Inflammatory macrophage (primary cell): ENCODE results near the gene MROH7.
A peak's percentile ranks its signal among the peaks of the same experiment; 100 is the strongest.

Experiments used
- DNase-seq, 2 donors: peaks; one replicate each; pipeline ENCODE4 v3.0.0-alpha.2; 2020 to 2022

MROH7 gene

DNA sequence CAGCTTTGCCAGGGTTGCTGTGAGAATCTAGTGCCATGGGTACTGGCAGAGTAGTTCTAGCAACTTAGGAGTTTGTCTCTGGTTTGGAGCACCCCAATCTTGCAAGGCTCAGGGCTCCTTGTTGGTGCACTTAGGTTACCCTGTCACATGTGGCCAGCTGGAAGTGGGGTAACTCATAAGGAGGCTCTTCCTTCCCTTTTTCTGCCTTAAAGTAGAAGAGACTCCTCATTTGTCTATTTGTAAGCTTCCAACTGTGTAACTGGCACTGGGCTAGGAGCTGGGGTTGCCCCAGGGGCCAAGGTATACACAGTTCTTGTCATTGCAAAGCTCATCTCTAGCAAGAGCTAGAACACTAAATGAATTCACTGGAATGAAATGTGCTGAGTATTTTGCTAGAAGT is 10.6 kb downstream of the MROH7 start:
- DNase-seq, result peak; percentile 68 to 76

DNA sequence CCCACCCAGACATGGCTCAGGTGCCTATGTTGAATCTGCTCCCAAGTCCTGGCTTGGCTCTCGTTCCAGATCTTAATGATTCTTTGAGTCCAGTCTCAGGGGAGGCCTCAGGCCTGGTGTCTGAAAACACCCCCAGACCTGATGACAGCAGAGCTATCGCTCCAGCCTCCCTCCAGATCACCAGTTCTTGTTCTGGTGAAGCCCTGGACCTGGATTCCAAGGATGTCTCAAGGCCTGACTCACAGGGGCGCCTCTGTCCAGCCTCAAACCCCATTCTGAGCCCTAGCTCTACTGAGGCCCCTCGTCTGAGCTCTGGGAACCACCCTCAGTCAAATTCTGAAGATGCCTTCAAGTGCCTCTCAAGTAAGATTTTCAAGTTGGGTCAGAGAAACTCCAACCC is 11.4 kb downstream of the MROH7 start:
- DNase-seq, result no peak

DNA sequence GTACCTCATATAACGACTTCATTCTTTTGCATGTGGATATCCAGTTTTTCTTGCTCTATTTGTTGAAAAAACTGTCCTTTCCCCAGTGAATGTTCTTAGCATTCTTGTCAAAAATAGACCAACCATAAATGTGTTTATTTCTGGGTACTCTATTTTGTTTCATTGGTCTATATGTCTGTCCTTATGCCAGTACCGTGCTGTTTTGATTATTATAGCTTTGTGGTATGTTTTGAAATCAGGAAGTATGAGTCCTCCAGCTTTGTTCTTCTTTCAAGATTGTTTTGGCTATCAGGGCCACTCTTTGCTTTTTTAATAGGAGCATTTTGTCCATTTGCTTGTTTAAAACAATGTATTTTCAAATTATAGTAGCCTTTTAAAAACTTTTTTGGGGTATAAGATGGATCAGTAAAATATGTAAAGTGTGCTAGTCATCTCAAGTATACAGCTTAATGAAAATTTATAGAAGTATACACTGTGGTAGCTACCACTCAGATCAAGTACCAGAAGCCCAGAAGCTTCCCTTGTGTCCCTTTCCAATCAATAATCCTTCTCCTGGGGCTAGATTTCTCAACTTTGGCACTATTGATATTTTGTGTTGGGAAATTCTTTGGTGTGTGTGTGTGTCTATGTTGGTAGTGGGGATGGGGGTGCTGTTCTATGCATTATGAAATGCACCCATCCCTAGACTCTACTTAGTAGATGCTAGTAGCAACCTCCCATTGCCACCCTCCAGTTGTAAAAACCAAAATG is 16.8 kb downstream of the MROH7 start:
- DNase-seq, result no peak

DNA sequence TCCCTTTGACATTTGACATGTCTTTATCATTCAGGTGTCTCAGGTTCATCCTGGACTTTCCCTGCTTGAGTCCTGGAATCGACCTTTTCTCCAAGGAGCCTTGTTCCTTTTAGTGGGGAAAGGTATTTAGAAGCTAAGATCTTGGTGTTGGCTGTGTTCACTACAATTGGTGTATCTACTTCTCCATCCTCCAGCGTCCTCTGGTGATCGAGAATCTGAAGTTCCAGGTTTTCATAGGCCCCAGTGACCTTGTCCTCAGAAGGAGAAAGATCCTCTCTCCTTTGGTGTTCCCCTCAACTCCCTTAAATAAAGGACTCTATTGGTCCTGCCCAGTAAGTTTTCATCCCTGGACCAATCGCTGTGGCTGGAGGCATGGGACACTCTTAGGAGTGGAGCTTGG is 22.1 kb downstream of the MROH7 start:
- DNase-seq, result no peak

DNA sequence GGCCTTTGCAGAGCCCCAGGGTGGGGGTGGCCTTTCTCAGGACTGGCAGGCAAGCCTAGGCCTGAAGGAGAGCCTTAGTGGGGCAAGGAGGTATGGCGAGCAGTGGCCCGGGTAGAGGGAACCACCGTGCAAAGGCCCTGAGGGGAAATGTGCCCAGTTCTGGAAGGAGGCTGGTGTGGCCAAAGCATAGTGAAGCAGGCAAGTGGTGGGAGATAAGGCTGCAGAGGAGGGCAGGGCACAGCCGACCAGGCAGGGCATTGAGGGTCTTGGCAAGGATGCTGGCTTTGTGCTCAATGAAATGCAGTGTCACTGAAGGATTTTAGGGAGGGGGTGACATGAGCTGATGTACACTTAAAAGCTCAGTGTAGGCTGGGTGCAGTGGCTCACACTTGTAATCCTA is 22.8 kb downstream of the MROH7 start:
- DNase-seq, result no peak

- no peak for DNase-seq
Measured at GRCh38 chr1:54665852-54666251, 24.3 kb downstream of the MROH7 start.

GRCh38 chr1:54666333-54666732 is 24.7 kb downstream of the MROH7 start:
- no peak for DNase-seq

DNA sequence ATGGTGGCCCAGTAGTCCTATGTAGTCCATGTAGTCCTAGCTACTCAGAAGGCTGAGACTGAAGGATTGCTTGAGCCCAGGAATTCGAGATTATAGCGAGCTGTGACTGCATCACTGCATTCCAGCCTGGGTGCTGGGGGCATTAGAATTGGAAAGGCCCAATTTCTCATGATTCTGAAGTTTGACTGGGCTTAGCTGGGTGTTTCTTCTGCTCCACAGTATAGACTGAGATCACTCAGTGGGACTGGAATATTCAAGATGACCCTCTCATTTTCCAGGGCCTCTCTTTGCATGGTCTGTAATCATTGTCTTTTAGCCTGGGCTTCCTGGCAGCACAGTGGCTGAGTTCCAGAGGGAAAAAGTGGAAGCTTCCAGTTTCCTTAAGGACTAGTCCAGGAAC is 26.2 kb downstream of the MROH7 start:
- no peak for DNase-seq

- no peak for DNase-seq
Measured at GRCh38 chr1:54668567-54668966, 27.0 kb downstream of the MROH7 start.

DNA sequence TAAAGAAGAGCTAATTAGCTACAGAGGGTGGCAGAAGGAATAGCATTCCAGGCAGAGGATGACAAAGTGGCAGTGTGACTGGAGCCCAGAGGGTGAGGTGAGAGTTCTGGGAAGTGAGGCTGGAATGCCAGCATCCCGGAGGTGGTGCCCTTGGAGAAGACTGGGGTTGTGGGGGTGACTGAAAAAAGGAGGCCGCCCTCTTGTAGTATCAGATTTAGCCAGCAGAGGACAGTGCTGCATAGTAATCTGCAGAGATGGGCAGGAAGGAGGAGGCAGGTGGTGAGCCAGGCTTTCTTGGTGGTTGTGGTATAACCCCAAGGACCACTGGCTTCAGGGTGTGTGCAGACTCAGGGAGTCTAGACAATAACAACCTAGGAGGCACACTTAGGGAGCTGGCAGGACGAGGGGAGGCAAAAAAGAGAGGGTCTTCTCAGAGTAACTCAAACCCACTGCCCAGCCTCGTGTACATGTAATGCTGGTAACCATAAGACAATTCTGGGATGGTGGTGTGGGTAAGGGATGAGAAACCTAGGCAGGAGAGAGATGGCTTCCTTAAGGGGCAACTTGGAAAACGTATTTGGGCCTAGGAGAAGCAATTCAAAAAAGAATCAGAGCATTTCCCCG is 30.5 kb downstream of the MROH7 start:
- DNase-seq, result peak; percentile 45 to 50

DNA sequence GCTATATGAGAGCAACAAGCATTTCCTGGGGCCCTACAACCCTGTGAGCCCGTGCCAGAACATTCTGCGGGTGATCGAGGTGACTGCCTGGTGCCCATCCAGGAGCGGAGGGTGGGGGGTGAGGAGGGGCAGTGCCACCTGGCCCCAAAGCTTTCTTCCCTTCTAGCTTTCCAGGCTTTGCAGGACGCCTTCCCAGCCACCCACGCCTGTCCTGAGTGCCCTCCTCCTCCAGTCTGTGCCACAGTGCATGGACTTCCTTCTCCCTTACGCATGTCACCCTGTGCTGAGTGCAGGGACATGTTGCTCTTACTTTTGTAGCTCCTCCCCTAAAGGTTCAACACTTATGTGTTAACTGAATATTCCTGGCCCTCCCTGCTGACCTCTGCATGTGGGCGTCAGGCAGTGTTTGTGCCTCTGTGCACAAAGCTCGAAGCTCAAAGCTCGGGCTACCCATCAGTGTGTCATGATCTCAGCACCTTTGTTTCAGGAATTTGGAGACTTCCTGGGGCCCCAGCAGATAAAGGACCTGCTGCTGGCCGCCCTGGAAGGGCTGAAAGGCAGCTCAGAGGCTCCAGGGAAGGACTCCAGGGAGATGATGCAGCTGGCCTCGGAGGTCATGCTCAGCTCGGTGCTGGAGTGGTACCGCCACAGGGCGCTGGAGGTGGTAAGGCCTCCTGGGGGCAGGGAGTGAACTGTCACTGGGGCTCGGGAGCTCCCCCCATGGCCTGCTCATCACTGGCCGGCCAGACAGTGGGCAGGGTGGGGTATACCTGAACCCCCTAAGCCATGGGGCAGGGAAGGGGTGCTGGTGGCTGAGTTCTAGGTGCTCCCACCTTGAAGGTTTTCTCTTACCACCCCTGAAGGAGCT is 37.4 kb downstream of the MROH7 start:
- peak; percentile 33 to 38 for DNase-seq

DNA sequence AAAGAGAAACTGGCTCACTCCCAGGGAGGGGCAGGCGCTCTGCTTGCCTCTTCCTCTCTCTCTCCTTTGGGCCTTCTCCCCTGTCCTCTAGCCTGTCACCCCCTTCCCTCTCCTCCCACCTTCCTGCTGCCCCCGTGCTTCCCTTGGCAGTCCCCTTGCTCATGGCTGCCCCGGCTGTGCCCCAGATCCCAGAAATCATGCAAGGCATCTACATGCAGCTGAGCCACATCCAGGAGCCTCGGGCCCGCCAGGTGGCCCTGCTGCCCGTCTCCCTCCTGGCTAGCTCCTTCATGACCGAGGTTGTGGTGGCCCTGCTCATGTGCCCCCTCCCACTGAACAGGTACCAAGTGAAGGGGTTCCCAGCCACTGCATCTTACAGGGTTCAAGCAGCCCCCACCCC is 38.1 kb downstream of the MROH7 start:
- no peak for DNase-seq

GRCh38 chr1:54680387-54680786 is 38.8 kb downstream of the MROH7 start:
- no peak for DNase-seq

DNA sequence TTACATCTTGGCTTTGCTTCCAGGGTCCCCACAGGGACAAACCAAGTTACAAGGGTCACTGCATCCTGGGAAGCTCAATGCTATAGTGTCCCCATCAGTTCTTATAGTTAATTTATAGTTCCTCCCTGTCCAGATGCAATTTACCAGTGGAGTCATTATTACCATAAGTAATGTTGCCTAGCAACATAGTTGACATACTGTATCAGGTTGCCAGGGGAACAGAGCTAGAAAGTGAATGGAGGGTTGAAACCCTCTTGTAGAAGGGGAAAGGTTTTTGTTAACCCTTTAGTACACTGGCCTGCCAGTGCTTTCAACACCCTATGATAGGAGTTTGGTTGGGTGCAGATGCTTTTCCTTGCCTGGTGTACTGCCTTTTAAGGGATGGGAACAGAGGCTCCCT is 39.8 kb downstream of the MROH7 start:
- DNase-seq, result no peak

- DNase-seq, result no peak
Measured at GRCh38 chr1:54683453-54683852, 41.9 kb downstream of the MROH7 start.

DNA sequence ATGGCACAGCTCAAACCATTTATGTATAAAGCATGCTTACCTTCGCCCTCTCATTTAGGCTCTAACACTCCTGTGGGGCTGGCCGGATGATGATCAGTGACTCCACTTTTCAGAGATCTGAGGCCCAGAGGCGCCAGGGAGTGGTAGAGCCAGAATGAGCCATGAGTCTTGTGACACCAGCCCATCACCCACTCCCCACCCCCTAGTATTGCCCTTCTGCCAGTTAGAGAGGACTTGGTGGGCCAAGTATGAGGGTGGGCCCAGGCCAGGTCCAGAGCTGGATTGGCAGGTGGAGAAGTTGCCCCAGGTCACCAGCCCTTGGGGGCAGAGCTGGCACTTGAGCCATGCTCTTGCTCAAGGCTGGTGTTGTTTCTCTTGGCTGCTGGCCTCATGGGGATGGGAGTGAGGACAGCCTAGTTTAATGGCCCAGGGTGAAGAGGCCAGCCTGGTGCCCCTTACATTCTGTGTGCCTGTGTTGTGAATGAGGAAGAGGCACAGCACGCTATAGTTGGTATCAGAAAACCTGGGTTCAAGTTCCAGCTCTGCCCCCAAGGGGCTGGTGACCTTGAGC is 43.8 kb downstream of the MROH7 start:
- no peak for DNase-seq

- DNase-seq, result no peak
Measured at GRCh38 chr1:54686155-54686554, 44.6 kb downstream of the MROH7 start.

- no peak for DNase-seq
Measured at GRCh38 chr1:54694771-54695170, 53.2 kb downstream of the MROH7 start.

DNA sequence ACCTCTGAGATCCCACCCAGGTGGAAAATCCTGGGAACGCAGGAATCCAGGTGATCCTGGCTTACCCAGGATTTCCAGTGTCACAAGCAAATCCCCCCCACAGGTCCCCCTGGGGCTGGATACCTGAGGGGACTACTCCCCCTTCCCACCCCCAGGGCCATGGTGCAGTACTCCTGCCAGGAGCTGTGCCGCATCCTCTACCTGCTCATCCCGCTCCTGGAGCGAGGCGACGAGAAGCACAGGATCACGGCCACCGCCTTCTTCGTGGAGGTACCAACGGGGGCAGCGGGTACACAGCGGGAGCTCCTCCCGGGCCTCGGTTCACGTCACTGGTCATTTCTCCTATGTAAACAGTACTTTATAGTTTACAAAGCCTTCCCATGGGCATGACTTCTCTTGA is 53.6 kb downstream of the MROH7 start:
- no peak for DNase-seq

DNA sequence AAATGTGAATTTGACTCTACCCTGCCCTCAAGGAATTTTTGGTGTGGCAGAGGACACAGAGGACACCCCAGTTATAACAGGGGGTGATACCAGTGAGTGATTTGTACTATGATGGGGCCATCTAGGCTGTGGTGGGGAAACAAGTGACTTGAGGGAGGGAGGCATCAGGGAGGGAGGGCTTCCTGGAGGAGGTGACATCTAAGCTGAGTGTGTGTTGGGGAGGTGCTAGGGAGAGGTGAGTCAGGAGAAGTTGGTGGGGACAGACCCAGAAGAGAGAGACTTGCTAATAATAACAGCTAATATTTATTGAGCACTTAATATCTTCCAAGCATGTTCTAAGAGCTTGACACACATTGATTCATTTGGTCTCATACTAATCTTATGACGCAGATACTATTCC is 54.2 kb downstream of the MROH7 start:
- DNase-seq, result no peak

DNA sequence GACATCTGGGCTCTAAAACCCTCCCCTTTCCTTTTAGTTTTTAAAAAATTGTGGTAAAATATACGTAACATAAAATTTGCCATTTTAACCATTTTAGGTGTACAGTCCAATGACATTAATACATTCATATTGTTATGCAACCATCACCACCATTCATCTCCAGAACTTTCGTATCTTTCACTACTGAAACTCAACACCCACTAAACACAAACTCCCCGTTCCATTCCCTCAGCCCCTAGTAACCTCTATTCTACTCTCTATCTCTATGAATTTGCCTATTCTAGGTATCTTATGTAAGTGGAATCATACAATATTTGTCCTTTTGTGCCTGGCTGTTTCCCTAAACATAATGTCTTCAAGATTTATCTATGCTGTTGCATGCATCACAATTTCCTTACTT is 54.7 kb downstream of the MROH7 start:
- DNase-seq, result no peak

DNA sequence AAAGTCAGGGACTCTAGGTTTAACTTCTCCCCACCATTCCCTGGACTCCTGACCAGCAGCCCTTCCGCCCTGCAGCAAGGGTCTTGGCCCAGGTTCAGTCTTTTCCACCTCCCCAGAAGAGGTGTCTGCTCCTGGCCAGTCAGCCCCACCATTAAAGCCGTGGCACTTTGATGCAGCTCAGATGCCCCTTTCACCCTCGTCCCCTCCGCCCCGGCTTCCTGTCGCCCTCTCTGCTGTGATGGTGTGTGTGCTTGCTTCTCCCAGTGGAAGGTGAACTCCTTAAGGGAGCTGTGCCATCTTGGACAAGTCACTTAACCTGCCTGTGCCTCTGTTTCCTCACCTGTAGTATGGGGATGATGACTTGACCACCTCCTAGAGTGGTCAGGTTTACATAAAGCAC is 56.3 kb downstream of the MROH7 start:
- no peak for DNase-seq

- DNase-seq, result no peak
Measured at GRCh38 chr1:54698346-54698745, 56.8 kb downstream of the MROH7 start.
